GM06990 (cell line): Measurements from ENCODE around the gene STRBP.

Experiments
- DNase-seq: peaks from one replicate; pipeline ENCODE4 v3.0.0-alpha.2; 2011; ENCODE audit not compliant: insufficient read length; ENCODE audit errors: extremely low read depth
- H3K27me3 ChIP-seq: replicated peaks from 2 replicates; pipeline ENCODE4 v1.6.0; 2011; ENCODE audit warnings: low read length; ENCODE audit not compliant: control insufficient read depth, insufficient read depth
- H3K36me3 ChIP-seq: 2 replicates; pipeline ENCODE4 v1.5.1; 2011; ENCODE audit warnings: low read length; ENCODE audit not compliant: control insufficient read depth, insufficient read depth
- H3K4me3 ChIP-seq: replicated peaks from 2 replicates; pipeline ENCODE4 v1.5.1; 2011; ENCODE audit warnings: low read depth, mild to moderate bottlenecking, control low read depth, low read length
- TF ChIP-seq, protein P1 (sequence below): IDR thresholded peaks from 2 replicates; pipeline ENCODE4 v1.5.1; 2011; ENCODE audit warnings: low read length, control low read depth, mild to moderate bottlenecking, inconsistent platforms; ENCODE audit not compliant: insufficient read depth, poor library complexity, severe bottlenecking

The STRBP gene

DNA sequence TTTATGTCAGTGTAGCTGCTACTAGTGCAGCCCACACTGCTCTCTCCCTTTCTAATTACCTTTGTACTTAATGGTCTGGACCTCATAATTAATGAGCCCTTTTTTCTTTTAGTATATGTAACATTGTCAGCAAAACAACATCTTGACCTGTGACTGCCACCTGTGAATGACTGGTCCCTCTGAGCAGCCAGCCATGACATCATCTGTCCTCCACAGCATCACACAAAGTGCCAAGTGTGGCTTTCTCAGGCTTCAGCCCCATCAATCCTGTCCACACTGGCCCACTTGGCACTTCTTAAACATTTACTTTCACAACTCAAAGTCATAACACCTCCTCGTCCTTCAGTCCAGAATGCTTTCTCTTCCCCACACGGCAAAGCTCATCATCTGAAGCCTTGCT is 130.2 kb downstream of the STRBP start:
- H3K36me3 ChIP-seq: peaks cover 4% of the 10 kb centered on the region
- H3K4me3 ChIP-seq: no peak overlapping the region
- no peaks in the 10 kb centered on the region for H3K27me3 ChIP-seq
- no peak for DNase-seq
- TF ChIP-seq, protein P1, sequence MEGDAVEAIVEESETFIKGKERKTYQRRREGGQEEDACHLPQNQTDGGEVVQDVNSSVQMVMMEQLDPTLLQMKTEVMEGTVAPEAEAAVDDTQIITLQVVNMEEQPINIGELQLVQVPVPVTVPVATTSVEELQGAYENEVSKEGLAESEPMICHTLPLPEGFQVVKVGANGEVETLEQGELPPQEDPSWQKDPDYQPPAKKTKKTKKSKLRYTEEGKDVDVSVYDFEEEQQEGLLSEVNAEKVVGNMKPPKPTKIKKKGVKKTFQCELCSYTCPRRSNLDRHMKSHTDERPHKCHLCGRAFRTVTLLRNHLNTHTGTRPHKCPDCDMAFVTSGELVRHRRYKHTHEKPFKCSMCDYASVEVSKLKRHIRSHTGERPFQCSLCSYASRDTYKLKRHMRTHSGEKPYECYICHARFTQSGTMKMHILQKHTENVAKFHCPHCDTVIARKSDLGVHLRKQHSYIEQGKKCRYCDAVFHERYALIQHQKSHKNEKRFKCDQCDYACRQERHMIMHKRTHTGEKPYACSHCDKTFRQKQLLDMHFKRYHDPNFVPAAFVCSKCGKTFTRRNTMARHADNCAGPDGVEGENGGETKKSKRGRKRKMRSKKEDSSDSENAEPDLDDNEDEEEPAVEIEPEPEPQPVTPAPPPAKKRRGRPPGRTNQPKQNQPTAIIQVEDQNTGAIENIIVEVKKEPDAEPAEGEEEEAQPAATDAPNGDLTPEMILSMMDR: no peak

DNA sequence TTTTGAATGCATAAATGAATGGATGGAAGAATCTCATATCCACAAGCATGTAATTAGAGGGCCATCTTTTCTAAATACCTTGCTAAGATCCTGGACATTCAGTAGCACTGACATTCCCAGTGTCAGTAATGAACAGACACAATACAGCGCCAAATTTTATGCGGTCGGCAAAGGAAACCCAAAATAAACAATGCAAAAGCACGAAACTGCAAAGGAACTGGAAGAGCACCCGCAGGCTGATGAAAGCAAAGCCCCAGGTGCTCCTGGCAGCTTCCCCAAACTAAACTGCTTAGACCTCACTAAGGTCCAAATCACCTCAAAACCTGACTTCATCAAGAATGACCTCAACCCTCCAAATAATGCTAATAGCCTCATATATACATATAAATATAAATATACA is 133.0 kb downstream of the STRBP start:
- TF ChIP-seq, protein P1: no peak
- no peak for DNase-seq
- peaks cover 8% of the 10 kb centered on the region for H3K36me3 ChIP-seq
- H3K27me3 ChIP-seq: no peaks in the 10 kb centered on the region
- no peak overlapping the region for H3K4me3 ChIP-seq

DNA sequence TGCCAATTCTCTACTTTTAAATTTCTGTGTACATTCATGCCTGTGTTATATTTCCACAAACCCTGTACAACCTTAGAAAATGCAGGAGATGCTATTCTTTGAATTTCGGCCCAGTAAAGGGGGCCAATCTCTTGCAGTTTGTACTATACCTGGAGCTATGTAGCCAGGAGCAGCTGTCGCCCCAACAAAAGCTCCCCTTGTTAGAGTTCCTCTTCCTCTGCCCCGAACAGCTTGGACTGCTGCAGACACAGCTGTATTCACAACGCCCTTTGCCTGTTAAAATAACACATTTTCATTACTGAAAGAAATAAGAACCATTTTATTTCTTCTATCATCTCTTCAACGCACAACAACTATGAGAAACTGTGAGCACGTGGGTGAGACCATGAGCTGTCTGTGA is 135.7 kb downstream of the STRBP start:
- Histone ChIP-seq H3K27me3 (no peaks in the 10 kb centered on the region), H3K36me3 (peaks cover 10% of the 10 kb centered on the region), H3K4me3 (no peak overlapping the region)
- TF ChIP-seq, protein P1: no peak
- no peak for DNase-seq

DNA sequence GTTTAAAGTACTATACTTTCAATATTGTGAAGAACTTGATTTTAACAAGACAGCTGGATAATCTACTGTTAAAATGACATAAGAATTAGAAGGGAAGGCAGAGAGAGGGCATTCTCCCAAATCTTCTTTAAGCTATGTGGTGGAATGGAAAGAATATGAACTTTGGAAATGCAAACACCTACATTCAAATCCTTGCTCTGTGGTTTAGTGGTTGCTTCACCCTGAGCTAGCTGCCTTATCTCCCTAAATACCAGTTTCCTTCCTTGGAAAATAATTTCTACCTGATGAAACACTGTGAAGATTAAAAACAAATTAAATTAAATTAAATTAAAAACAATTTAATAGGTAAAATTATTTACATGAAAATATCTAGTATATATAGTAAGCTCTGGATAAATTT is 136.4 kb downstream of the STRBP start:
- Histone ChIP-seq H3K27me3 (no peaks in the 10 kb centered on the region), H3K4me3 (no peak overlapping the region), H3K36me3 (peaks cover 10% of the 10 kb centered on the region)
- no peak for DNase-seq
- TF ChIP-seq, protein P1: no peak

DNA sequence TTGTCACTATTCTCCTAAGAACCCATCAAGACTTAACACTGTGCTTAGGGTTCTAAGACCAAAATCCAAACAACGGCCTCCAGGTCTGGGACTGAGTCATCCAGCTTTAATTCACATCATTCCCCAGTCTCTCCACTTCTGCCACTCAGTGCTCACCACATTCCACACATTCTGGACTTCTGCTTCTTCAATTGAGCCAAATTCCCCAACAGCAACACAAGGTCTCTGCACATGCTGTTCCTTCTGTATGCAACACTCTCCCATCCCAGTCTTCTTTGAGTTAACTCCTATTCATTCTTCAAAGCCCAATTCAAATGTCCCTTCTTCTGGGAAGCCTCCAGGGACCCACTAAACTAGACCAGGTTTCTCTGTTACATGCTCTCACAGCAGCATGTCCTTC is 137.1 kb downstream of the STRBP start:
- Histone ChIP-seq H3K36me3 (peaks cover 10% of the 10 kb centered on the region), H3K27me3 (no peaks in the 10 kb centered on the region)
- no peak for DNase-seq

DNA sequence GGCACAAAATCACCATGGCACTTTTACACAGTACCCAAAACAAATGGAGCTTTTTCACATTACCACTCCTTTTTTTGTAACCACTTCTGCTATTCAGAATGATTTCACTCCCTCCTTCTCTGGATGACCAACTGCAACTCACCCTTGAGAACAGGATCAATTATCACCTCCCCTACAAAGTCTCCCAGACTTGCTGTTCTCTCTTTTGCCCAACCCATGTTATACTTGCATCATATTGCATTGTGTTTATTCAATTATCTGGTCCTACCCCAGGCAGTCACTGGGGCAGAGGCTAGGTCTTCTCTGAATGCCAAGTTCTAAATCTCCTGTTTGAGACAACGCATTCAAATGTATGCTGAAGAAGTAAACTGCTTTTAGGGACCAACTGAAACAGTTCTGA is 139.0 kb downstream of the STRBP start:
- H3K4me3 ChIP-seq: no peak overlapping the region
- TF ChIP-seq, protein P1: no peak
- no peaks in the 10 kb centered on the region for H3K27me3 ChIP-seq
- peaks cover 6% of the 10 kb centered on the region for H3K36me3 ChIP-seq
- no peak for DNase-seq

More for the DNA sequence above, 137.1 kb downstream of the STRBP start:
- TF ChIP-seq, protein P1: no peak
- no peak overlapping the region for H3K4me3 ChIP-seq
